Progenitor cell of endocrine pancreas (in vitro differentiated cells): ENCODE data around the gene CYBC1. TPM values are rescaled to one million over a fixed set of nuclear protein-coding genes. Genes with fewer than 3 reads are reported as not detected.

Source experiments
- DNase-seq: peaks from one replicate; pipeline ENCODE4 v3.0.0; 2021; ENCODE audit warnings: low spot score; ENCODE audit not compliant: unreplicated experiment
- H3K27ac Mint-ChIP-seq: 2 replicates; pipeline ENCODE4 v1.8.0; 2021; ENCODE audit warnings: mild to moderate bottlenecking, moderate library complexity, mixed read lengths
- H3K27me3 Mint-ChIP-seq: 2 replicates; pipeline ENCODE4 v1.8.0; 2021; ENCODE audit warnings: mixed read lengths
- H3K36me3 Mint-ChIP-seq: 2 replicates; pipeline ENCODE4 v1.8.0; 2022; ENCODE audit warnings: mixed read lengths; ENCODE audit not compliant: insufficient read depth
- H3K4me1 Mint-ChIP-seq: 2 replicates; pipeline ENCODE4 v1.8.0; 2021; ENCODE audit warnings: low read depth, mixed read lengths
- H3K4me3 Mint-ChIP-seq: 2 replicates; pipeline ENCODE4 v1.8.0; 2021; ENCODE audit warnings: low read depth, mild to moderate bottlenecking, moderate library complexity, mixed read lengths
- H3K9me3 Mint-ChIP-seq: 2 replicates; pipeline ENCODE4 v1.8.0; 2021; ENCODE audit warnings: low read depth, mixed read lengths
- CTCF ChIP-seq: fragments of 200-600 bp; sonication (generic); IDR thresholded peaks from one replicate; pipeline ENCODE4 v1.5.0; 2021; ENCODE audit warnings: antibody characterized with exemption, mild to moderate bottlenecking; ENCODE audit not compliant: unreplicated experiment
- total RNA-seq: library from RNA; stranded (reverse); gene quantifications from 2 replicates; pipeline ENCODE4 v1.2.1, GENCODE V29; 2021

CYBC1 gene
- total RNA-seq, 1 donor from 2014 or later, result 117 TPM

DNA sequence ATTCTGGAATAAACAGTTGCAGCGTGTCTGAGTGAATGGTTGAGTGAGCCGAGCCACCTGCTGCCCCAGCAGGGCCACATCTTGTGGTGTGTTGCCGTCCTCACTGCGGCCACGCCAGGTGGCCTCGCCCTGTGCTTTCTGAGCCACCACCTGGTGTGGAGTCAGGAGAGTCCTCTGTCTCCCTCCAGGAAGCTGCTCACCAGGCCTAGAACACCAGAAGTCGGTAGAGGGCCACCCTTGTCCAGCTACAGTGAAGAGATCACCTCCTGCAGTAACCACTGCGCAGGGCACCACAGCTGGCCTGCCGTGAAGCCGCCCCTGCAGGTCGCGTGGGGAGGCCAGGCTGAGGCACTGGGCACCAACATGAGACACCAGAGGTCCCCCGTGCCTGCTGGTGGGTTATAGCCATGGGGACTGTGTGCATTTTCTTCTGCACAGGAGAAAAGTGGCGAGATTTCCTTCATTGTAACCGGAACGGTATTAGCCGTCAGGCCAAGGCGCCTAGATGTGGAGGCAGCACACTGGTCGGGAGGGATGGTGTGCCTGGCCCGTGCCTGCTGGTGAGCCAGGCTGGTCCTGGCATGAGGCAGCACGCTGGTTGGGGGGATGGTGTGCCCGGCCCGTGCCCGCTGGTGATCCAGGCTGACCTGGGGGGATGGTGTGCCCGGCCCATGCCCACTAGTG, 40.1 kb upstream of the CYBC1 start:
- DNase-seq, result no peak
- Mint-ChIP-seq H3K9me3 (no peaks in the 10 kb centered on the region), H3K4me3 (no peak overlapping the region), H3K36me3 (peaks cover 10% of the 10 kb centered on the region), H3K4me1 (peaks cover 3% of the 10 kb centered on the region), H3K27ac (no peak overlapping the region), H3K27me3 (no peaks in the 10 kb centered on the region)
- no peak for TF ChIP-seq CTCF

- peaks cover 13% of the 10 kb centered on the region for H3K36me3 Mint-ChIP-seq
- no peak overlapping the region for H3K4me3 Mint-ChIP-seq
- no peaks in the 10 kb centered on the region for H3K9me3 Mint-ChIP-seq
- DNase-seq, result no peak
- H3K4me1 Mint-ChIP-seq, result peaks cover 3% of the 10 kb centered on the region
- H3K27ac Mint-ChIP-seq, result no peak overlapping the region
- H3K27me3 Mint-ChIP-seq, result no peaks in the 10 kb centered on the region
- no peak for TF ChIP-seq CTCF
Observed at GRCh38 chr17:82489851-82490511, 39.4 kb upstream of the CYBC1 start.

DNA sequence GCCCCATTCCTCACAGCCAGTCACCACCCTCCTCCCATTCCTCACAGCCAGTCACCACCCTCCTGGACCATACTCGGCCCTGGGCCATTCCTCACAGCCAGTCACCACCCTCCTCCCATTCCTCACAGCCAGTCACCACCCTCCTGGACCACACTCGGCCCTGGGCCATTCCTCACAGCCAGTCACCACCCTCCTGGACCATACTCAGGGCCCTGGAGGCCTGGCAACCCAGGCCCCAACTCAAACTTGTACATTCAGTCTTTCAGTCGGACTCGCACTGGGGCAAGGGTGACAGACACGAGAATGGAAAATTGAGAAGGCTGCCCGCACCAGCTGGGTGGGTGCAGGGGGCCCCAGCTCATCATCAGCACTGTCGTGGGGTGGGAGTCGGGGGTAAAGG, 38.6 kb upstream of the CYBC1 start:
- DNase-seq, result no peak
- Mint-ChIP-seq H3K9me3 (no peaks in the 10 kb centered on the region), H3K4me1 (peaks cover 2% of the 10 kb centered on the region), H3K27me3 (no peaks in the 10 kb centered on the region), H3K36me3 (peaks cover 18% of the 10 kb centered on the region), H3K4me3 (no peak overlapping the region), H3K27ac (no peak overlapping the region)
- no peak for TF ChIP-seq CTCF

- DNase-seq, result no peak
- TF ChIP-seq CTCF, result no peak
- Mint-ChIP-seq H3K27ac (no peak overlapping the region), H3K27me3 (no peaks in the 10 kb centered on the region), H3K9me3 (no peaks in the 10 kb centered on the region), H3K36me3 (peaks cover 20% of the 10 kb centered on the region), H3K4me1 (no peaks in the 10 kb centered on the region), H3K4me3 (no peak overlapping the region)
Observed at GRCh38 chr17:82487910-82488309, 37.4 kb upstream of the CYBC1 start.

- DNase-seq, result no peak
- Mint-ChIP-seq H3K4me1 (no peaks in the 10 kb centered on the region), H3K27me3 (no peaks in the 10 kb centered on the region), H3K9me3 (no peaks in the 10 kb centered on the region), H3K27ac (no peak overlapping the region), H3K36me3 (peaks cover 22% of the 10 kb centered on the region), H3K4me3 (no peak overlapping the region)
- TF ChIP-seq CTCF, result no peak
Observed at GRCh38 chr17:82486231-82487094, 35.9 kb upstream of the CYBC1 start.
